GM12865 (cell line): ENCODE results near the gene SNRPA.

Source experiments
- DNase-seq: peaks from one replicate; pipeline ENCODE4 v3.0.0; 2010; ENCODE audit warnings: low read depth
- H3K4me3 ChIP-seq: 2 replicates; pipeline ENCODE4 v1.5.1; 2011; ENCODE audit warnings: mild to moderate bottlenecking, low read depth, low read length, control low read depth
- CTCF ChIP-seq: IDR thresholded peaks from 2 replicates; pipeline ENCODE4 v1.5.1; 2011; ENCODE audit warnings: low read length, control low read depth, low read depth, inconsistent platforms; ENCODE audit not compliant: insufficient read depth; ENCODE audit errors: missing control alignments

SNRPA gene

GRCh38 chr19:40799558-40800338, 48.7 kb downstream of the SNRPA start:
- peak; percentile 58 for DNase-seq
- no peak for TF ChIP-seq CTCF
- H3K4me3 ChIP-seq, result peak overlapping the region; percentile 89

DNA sequence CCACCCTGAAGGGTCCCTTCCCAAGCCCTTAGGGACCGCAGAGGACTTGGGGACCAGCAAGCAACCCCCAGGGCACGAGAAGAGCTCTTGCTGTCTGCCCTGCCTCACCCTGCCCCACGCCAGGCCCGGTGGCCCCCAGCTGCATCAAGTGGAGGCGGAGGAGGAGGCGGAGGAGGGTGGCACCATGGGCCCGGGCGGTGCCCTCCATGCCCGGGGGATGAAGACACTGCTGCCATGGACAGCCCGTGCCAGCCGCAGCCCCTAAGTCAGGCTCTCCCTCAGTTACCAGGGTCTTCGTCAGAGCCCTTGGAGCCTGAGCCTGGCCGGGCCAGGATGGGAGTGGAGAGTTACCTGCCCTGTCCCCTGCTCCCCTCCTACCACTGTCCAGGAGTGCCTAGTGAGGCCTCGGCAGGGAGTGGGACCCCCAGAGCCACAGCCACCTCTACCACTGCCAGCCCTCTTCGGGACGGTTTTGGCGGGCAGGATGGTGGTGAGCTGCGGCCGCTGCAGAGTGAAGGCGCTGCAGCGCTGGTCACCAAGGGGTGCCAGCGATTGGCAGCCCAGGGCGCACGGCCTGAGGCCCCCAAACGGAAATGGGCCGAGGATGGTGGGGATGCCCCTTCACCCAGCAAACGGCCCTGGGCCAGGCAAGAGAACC, 49.5 kb downstream of the SNRPA start:
- TF ChIP-seq CTCF, result no peak
- peak overlapping the region; percentile 89 for H3K4me3 ChIP-seq
- DNase-seq, result no peak

DNA sequence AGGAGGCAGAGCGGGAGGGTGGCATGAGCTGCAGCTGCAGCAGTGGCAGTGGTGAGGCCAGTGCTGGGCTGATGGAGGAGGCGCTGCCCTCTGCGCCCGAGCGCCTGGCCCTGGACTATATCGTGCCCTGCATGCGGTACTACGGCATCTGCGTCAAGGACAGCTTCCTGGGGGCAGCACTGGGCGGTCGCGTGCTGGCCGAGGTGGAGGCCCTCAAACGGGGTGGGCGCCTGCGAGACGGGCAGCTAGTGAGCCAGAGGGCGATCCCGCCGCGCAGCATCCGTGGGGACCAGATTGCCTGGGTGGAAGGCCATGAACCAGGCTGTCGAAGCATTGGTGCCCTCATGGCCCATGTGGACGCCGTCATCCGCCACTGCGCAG, 50.0 kb downstream of the SNRPA start:
- H3K4me3 ChIP-seq, result no peak overlapping the region
- no peak for DNase-seq
- TF ChIP-seq CTCF, result no peak

- DNase-seq, result no peak
- H3K4me3 ChIP-seq, result peak overlapping the region; percentile 34
- no peak for TF ChIP-seq CTCF
These were observed 50.7 kb downstream of the SNRPA start for GRCh38 chr19:40801426-40802299.

GRCh38 chr19:40802300-40803169, 51.5 kb downstream of the SNRPA start:
- peak overlapping the region; percentile 34 for H3K4me3 ChIP-seq
- DNase-seq, result no peak

More at GRCh38 chr19:40802300-40803169, 51.5 kb downstream of the SNRPA start:
- no peak for TF ChIP-seq CTCF
